HG02759 (cell line): ENCODE results near the gene PTH2R.
"Not testable (repeated sequence)": the region's sequence is repeated elsewhere in the genome, so short reads cannot be mapped to it uniquely, and the experiment has no call there.

Source experiments
- ATAC-seq: cut with Tn5 transposase; IDR thresholded peaks from one replicate; pipeline ENCODE4 v1.9.1; 2021; ENCODE audit warnings: mild to moderate bottlenecking, moderate library complexity; ENCODE audit not compliant: unreplicated experiment

The PTH2R gene

DNA sequence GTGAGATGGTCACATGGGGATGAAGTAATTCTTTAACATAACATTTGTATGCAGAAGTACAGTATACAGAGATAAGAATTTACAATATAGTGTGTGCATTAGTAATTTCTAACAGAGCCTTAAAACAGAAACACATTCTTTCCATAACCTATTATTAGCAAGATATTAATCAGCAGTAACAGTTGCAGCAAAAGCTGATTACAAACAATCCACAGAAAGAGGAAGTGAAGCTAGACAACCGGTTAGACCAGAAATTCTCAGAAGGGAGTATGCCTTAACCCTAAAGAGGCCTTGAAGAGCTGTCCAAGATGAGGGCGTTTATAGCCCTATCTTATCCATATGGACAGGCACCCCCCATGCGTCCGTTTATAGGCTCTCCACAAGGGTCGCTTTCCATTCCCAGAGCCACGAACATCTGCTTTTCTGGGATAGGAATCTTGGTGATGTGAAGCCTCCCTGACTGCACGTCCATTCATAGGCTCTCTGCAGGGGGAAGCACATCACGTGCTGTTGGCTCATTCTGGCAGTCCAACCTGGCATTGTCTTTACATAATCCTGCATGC, 75.9 kb downstream of the PTH2R start:
- ATAC-seq = not testable (repeated sequence)

DNA sequence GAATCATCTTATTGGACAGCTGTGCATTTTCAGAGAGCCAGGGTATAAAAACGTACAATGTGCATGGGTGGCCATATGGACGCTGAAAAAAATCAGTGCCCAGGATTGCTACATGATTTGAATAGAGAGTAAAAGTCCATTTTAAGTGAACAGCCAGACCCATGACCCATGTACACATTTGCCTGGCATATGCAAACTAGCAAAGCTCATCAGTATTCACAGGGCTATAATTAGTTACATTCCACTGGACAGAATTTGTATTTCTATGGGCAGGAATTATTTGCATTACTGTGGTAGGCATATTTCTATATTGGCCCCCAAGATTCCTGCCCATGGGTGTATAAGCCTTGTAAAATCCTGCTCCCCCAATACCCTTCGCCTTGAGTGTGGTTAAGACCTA, 78.8 kb downstream of the PTH2R start:
- no peak for ATAC-seq

DNA sequence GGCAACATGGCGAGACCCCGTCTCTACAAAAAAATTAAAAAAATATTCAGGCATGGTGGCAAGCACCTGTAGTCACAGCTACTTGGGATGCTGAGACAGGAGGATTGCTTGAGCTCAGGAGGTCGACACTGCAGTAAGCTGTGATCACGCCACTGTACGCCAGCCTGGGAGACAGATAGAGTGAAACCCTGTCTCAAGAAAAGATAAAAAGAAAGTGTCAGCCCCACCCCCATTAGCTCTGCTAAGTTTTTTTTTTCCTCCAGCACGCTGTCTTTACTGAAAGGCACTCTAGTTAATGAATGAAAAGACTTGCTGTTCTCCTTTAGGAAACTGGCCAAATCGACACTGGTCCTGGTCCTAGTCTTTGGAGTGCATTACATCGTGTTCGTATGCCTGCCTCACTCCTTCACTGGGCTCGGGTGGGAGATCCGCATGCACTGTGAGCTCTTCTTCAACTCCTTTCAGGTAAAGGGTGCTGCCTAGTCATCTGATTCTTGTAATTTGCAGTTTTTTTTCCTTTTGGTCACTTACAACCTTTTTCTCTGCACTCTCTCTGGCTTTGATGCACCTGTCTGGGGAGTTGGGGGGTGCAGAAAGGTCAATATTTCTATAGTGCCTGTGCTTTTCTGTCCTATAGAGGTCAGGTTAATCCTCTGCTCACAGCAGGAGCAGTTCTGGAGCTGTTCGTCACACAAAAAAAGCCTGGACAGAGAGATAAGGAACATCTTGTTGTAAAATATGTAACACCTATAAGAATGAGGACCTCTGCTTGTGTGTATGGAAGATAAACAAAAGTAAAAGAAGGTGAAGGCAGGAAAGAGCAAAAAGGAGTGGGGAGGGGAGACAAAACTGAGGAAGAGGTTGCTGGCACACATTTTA, 82.3 kb downstream of the PTH2R start:
- no peak for ATAC-seq

DNA sequence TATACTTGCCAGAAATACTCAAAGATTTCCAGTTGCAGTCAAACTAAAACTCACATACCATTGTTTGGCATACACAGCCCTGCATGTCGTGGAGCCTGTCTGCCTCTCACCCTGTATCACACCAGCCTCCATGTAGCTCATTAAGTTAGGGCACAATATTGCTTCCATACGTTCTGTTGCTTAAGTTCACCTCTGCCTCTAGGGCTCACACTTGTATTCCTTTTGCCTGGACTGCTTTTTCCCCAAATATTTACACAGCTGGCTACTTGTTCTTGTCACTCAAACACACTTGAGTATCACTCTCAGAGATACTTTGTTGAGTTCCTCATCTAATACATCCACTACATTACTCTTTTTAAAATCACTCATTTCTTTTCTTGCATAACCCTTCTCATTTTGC, 83.1 kb downstream of the PTH2R start:
- no peak for ATAC-seq

DNA sequence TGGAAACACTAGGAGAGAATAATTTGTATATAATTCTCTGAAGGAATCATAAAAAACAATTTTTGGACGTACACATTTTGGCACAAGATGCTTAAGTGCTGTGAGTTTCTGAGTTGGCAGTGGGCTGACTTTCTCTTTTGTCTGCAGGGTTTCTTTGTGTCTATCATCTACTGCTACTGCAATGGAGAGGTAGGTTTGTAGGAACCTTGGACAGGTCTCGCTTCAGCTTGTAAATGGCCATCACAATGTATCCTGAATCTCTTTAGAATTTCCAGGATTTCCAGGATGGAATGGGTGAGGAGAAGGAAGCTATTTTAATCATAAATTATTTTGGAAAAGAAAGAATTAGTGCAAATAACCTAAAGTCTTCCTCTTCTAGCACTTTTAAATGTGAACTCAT, 83.9 kb downstream of the PTH2R start:
- ATAC-seq = no peak

DNA sequence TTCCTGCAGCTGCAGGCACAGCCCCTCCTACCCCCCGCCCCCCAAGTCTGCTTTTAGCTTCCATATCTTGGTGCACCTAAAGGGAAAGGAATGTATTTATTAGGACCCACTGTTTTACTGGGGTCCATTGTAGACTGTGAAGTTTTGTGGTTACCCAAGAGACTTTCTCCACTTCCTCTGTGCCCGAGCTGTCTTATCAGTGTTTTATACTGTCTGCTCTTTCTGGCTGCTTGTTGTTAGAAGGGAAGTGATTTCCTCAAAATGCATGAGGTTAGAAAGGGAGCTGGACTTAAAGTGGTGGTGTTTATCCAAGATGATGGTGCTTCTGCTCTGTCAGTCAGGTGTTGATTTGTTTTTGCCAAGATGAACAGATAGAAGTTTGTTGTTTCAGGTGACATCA, 85.0 kb downstream of the PTH2R start:
- ATAC-seq = no peak

DNA sequence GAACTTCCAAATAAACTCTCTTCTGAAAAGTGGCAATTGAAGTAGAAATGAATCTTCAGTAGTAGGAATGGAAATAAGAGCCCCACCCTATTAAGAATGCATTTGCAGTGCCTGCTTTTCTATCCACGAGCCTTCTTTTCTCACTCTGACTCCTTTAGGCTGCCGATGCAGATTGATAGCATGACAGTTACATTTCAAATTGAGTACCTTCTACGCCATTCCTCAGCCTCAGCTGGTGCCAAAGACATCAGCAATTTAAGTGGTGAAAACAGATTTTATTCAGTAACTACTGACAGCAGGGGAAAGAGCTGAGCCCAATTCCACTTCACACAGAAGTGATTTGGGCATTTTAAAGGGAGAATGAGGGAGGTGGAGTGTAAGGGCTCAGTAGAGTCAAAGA, 85.5 kb downstream of the PTH2R start:
- no peak for ATAC-seq

DNA sequence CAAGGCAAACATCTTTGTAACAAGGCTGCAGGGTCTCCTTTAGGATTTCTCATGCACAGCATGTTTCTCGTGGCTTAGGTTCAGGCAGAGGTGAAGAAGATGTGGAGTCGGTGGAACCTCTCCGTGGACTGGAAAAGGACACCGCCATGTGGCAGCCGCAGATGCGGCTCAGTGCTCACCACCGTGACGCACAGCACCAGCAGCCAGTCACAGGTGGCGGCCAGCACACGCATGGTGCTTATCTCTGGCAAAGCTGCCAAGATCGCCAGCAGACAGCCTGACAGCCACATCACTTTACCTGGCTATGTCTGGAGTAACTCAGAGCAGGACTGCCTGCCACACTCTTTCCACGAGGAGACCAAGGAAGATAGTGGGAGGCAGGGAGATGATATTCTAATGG, 86.6 kb downstream of the PTH2R start:
- no peak for ATAC-seq

DNA sequence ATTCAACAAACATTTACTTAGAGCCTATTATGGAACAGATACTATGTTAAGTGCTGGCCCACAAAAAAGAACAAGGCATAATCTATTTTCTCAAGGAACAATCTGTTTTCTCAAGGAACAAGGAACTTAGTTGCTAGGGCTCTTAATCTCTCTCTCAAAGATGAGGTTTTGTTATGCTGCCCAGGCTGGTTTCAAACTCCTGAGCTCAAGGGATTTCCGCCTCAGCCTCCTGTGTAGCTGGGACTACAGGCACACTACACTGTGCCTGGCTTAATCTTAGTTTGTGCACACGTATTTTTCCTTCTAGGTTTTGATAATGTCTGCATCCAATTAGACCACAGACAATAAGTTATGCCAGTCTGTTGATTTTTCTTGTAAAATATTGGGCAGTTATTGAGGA, 89.5 kb downstream of the PTH2R start:
- no peak for ATAC-seq

DNA sequence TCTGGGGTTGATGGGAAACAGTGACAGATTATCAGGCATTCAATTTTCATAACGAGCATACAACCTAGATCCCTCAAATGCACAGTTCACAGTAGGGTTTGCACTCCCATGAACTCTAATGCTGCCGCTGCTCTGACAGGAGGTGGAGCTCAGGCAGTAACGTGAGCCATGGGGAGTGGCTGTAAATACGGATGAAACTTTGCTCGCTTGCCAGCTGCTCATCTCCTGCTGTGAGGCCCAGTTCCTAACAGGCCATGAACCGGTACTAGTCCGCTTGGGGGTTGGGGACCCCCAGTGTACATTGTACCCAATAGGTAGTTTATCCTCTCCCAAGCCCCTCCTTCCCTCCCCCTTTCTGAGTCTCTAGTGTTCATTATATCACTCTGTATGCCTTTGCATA, 94.6 kb downstream of the PTH2R start:
- ATAC-seq = no peak

DNA sequence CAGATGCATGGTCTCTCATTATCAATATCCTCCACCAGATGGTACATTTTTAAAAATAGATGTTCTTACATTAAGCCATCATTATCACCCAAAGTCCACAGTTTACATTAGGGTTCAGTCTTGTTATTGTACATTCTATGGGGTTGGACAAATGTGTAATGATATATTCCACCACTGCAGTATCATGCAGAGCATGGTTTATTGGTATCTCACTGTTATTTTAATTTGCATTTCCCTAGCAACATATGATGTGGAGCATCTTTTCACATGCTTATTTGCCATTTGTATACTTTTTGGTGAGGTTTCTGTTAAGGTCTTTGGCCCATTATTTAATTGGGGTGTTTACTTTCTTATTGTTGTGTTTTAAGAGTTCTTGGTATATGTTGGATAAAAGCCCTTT, 95.7 kb downstream of the PTH2R start:
- no peak for ATAC-seq

DNA sequence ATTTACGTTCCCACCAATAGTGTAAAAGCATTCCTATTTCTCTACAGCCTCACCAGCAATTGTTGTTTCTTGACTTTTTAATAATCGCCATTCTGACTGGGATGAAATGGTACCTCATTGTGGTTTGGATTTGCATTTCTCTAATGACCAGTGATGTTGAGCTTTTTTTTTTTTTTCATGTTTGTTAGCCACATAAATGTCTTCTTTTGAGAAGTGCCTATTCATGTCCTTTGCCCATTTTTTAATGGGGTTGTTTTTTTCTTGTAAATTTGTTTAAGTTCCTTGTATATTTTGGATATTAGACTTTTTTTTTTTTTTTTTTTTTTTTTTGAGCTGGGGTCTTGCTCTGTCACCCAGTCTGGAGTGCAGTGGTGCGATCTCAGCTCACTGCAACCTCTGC, 98.8 kb downstream of the PTH2R start:
- not testable (repeated sequence) for ATAC-seq

DNA sequence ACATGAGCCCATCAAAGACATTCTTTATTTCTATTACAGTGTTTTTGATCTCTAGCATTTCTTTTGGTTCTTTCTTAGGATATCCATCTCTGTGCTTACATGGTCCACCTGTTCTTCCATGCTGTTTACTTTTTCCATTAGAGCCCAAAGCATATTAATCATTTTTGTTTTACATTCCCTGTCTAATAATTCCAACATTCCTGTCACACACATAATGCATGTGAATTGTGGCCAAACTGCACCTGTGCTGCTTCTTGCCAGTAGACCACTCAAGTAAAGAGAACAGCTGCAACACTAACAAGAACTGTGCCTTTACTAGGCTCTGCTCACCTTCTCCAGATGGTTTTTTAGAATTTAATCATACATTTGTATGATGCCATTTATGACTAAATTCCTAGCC, 103.0 kb downstream of the PTH2R start:
- no peak for ATAC-seq

DNA sequence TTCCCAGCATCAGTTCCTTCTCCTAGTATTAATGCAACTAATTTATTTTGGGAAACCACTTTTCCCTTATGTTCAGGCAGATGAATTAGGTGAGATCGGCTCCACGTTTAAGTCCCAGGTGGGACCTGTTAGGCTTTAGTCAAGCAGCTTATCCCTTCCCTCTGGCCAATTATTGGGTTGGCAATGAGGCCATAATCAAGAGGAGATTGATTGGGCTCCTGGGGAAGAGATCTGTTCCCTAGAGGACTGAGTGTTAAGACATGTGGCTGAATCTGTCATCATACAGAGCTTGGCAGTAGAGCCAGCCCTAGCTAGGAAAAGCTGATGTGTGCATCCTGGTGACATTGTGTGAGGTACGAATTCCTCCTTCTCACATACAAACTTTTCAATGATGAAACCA, 104.4 kb downstream of the PTH2R start:
- ATAC-seq = no peak

DNA sequence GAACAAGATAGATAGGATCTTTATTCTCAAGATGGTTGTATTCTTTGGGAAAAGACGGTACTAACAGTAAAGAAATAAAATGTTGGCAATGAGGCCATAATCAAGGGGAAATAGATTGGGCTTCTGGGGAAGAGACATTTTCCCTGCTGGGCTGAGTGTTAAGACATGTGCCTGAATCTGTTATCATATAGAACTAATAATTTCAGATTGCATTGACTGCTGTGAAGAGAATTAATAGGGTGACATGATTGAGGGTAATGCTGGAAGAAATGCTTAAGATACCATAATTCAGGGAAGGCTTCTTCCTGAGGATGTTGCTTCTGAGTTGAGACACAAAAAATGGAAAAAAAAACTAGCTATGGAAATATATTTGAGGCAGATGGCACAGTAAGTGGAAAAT, 105.0 kb downstream of the PTH2R start:
- no peak for ATAC-seq

DNA sequence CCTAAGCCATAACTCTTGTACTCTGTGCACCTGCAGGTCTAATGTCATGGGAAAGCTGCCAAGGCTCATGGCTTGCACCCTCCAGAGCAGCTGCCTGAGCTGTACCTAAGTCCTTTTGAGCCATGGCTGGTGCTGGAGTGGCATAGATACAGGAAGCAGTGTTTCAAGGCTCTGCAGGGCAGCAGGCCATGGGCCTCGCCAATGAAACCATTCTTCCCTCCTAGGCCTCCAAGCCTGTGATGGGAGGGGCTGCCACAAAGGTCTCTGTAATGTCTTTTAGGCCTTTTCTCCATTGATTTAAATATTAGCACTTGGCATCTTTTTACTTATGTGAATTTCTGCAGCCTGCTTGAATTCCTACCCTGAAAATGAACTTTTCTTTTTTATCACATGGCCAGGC, 108.5 kb downstream of the PTH2R start:
- no peak for ATAC-seq

DNA sequence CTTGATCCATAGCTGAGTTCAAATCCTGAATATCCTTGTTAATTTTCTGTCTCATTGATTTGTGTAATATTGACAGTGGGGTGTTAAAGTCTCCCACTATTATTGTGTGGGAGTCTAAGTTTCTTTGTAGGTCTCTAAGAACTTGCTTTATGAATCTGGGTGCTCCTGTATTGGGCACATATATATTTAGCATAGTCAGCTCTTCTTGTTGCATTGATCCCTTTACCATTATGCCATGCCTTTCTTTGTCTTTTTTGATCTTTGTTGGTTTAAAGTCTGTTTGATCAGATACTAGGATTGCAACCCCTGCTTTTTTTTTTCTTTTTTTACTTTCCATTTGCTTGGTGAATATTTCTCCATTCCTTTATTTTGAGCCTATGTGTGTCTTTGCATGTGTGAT, 116.5 kb downstream of the PTH2R start:
- ATAC-seq = not testable (repeated sequence)

DNA sequence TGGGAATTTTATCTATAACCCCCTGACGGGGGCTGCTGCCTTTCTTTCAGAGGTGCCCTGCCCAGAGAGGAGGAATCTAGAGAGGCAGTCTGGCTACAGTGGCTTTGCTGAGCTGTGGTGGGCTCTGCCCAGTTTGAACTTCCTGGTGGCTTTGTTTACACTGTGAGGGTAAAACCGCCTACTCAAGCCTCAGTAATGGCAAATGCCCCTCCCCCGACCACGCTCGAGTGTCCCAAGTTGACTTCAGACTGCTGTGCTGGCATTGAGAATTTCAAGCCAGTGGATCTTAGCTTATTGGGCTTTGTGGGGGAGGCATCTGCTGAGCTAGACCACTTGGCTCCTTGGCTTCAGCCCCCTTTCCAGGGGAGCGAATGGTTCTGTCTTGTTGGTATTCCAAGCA, 118.6 kb downstream of the PTH2R start:
- not testable (repeated sequence) for ATAC-seq

DNA sequence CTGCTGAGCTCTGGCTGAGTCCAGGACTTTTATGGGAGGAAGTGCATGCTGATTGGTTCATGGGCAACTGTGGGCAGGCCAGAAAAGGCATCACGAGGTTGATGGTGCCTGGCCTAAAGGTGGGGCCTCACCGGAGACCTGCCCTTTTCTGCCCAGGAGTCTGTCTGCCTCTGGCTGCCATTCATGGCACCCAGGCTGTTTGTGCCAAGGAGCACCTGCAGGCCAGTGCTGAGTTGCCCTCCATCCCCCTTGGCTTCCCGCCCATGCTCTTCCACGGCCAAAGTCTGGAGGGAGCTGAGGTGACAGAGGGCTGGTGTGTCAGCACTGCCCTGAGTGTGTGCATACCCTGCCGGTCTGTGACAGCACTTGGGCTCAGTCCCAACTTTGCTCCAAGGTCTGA, 123.2 kb downstream of the PTH2R start:
- ATAC-seq = no peak

DNA sequence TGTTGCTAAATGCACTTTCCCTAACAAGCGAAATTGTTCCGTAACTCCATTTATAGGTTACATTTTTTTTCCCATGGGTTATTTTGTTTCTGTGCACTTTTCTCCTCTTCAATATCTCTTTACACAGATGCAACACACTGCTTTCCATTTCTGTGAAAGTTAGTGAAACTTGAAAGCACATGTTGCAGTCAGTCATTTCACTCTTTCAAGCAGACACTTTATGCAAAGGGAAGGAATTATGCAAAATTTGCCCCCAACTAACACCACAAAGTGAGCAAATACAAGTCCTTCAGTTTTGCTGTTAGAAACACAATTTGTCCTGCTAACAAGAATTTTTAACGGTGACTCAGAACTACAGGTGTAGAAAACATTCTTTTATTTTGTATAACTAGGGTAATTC, 124.8 kb downstream of the PTH2R start:
- ATAC-seq = no peak

DNA sequence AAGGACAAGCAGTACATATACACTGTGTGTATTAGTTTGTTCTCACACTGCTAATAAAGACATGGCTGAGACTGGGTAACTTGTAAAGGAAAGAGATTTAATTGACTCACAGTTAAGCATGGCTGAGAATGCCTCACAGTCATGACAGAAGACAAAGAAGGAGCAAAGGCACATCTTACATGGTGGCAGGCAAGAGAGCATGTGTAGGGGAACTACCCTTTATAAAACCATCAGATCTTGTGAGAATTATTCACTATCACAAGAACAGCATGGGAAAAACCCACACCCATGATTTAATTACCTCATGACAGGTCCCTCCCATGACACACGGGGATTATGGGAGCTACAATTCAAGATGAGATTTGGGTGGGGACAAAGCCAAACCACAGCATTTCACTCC, 129.0 kb downstream of the PTH2R start:
- not testable (repeated sequence) for ATAC-seq

DNA sequence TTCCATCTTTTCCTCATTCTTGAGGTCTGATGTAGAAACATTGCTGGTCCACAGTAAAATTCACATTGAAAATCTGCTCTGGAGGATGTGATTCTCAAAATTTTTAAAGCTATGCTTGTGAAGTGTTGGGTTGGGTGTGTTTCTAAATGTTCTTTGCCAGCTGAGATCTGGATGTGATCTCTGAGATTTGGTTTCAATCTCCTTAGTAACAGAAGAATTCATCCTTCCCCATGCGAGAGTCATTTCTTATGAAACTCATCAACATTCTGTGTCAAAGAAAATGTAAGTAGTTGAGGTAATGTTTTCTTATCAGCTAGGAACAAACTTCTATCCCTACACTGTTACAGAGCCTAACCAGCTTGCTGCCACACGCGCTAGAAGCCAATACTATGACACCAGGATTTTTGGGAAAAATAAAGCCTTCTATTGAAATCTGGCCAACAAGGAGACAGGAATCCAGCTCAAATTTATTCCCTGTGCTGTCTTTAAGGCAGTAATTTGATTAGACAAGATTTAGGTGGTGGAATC, 134.9 kb downstream of the PTH2R start:
- no peak for ATAC-seq
